Sigmoid colon (tissue), 3 donors: ENCODE data around the gene GALNT12.

Source experiments
- POLR2A ChIP-seq, 2 donors: fragments of 450-650 bp; IDR thresholded peaks; one replicate each; pipeline ENCODE4 v1.6.1; 2016; ENCODE audit warnings: antibody characterized with exemption in 2 of 2, mild to moderate bottlenecking in 2 of 2, moderate library complexity in 2 of 2
- TF ChIP-seq, protein P1 (sequence below), 4 experiments: fragments of 450-650 bp in 3 of 4; fragments of 200-600 bp in 1 of 4; IDR thresholded peaks; one replicate each; pipeline ENCODE4 v1.5.1; 2016 to 2019; ENCODE audit warnings: antibody characterized with exemption in 4 of 4, mild to moderate bottlenecking in 3 of 4, moderate library complexity in 2 of 4

DNA sequence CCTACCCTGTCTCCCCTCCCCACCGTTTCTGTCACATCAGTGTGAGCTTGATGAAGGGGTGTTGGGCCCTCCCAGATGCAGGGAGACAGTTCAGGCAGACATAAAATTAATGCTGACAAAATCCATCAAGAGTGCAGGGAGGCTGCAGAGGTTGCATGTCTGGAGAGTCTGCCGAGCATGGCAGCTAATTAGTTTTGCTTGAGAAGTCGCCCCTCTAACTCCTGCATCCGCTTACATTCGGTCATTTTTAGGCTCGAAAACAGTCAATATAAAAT is 44.9 kb downstream of the GALNT12 start:
- TF ChIP-seq, protein P1, sequence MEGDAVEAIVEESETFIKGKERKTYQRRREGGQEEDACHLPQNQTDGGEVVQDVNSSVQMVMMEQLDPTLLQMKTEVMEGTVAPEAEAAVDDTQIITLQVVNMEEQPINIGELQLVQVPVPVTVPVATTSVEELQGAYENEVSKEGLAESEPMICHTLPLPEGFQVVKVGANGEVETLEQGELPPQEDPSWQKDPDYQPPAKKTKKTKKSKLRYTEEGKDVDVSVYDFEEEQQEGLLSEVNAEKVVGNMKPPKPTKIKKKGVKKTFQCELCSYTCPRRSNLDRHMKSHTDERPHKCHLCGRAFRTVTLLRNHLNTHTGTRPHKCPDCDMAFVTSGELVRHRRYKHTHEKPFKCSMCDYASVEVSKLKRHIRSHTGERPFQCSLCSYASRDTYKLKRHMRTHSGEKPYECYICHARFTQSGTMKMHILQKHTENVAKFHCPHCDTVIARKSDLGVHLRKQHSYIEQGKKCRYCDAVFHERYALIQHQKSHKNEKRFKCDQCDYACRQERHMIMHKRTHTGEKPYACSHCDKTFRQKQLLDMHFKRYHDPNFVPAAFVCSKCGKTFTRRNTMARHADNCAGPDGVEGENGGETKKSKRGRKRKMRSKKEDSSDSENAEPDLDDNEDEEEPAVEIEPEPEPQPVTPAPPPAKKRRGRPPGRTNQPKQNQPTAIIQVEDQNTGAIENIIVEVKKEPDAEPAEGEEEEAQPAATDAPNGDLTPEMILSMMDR (IDR thresholded peaks at IDR 0.05), result no peak
- no peak for TF ChIP-seq POLR2A (IDR thresholded peaks at IDR 0.05)
